ENCODE measurements around the gene CIZ1.

DNA sequence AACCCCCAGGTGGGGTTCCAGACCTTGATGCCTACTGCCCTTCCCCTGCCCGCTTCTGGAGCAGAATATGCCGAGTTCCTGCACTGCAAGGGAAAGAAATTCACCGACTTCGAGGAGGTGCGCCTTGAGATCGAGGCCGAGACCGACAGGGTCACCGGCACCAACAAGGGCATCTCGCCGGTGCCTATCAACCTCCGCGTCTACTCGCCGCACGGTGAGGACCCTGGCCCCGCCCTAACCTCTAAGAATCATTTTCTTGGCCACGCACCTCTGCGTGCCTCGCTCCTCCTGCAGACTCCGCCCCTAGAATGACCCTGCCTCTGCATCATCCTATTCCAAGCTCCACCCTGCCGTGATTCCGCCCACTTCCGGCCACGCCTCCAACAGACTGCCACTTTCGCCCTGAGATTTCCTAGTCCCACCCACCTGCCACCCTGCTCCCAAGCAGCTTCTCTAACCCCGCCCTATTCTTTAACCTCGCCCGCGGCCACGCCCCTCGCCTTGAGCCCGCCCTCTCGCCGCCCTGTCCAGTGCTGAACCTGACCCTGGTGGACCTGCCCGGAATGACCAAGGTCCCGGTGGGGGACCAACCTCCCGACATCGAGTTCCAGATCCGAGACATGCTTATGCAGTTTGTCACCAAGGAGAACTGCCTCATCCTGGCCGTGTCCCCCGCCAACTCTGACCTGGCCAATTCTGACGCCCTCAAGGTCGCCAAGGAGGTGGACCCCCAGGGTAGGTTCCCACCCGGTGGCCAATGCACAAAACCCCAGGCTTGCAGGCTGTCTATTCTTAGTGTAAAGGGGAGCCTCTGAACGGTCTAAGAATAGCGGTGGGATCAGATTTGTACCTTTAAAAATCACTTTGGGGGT lies 27.4 kb upstream of the CIZ1 start:
- TF ChIP-seq MAX (IDR thresholded peaks at IDR 0.05; ENCODE audit: low read depth, low read length) (no peak), POLR2A (IDR thresholded peaks at IDR 0.05; ENCODE audit: extremely low read depth, insufficient read length) (no peak), MYC (IDR thresholded peaks at IDR 0.05; ENCODE audit: low read depth, low read length) (no peak)
- TF ChIP-seq, protein P1, sequence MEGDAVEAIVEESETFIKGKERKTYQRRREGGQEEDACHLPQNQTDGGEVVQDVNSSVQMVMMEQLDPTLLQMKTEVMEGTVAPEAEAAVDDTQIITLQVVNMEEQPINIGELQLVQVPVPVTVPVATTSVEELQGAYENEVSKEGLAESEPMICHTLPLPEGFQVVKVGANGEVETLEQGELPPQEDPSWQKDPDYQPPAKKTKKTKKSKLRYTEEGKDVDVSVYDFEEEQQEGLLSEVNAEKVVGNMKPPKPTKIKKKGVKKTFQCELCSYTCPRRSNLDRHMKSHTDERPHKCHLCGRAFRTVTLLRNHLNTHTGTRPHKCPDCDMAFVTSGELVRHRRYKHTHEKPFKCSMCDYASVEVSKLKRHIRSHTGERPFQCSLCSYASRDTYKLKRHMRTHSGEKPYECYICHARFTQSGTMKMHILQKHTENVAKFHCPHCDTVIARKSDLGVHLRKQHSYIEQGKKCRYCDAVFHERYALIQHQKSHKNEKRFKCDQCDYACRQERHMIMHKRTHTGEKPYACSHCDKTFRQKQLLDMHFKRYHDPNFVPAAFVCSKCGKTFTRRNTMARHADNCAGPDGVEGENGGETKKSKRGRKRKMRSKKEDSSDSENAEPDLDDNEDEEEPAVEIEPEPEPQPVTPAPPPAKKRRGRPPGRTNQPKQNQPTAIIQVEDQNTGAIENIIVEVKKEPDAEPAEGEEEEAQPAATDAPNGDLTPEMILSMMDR (IDR thresholded peaks at IDR 0.05; ENCODE audit: low read depth, low read length) = no peak

Data from NB4 (cell line).